T-helper 2 cell treated with Interferon-gamma antibody and Interleukin-4, amounts not matched to agents 5 μg/mL and 100 μg/mL, for 36 hours (primary cell): ENCODE measurements around the gene PLA2G10.
"Not testable (repeated sequence)": the region's sequence is repeated elsewhere in the genome, so short reads cannot be mapped to it uniquely, and the experiment has no call there.

Experiments
- DNase-seq: peaks from one replicate; pipeline ENCODE4 v3.0.0; 2021; ENCODE audit warnings: low spot score
- H3K27ac Mint-ChIP-seq: one replicate; pipeline ENCODE4 v1.8.0; 2021; ENCODE audit warnings: mild to moderate bottlenecking, mixed read lengths
- H3K27me3 Mint-ChIP-seq: one replicate; pipeline ENCODE4 v1.8.0; 2021; ENCODE audit warnings: low read depth, mixed read lengths
- H3K36me3 Mint-ChIP-seq: one replicate; pipeline ENCODE4 v1.8.0; 2021; ENCODE audit warnings: low read depth, mixed read lengths
- H3K4me1 Mint-ChIP-seq: one replicate; pipeline ENCODE4 v1.8.0; 2021; ENCODE audit warnings: low read depth, mixed read lengths
- H3K4me3 Mint-ChIP-seq: one replicate; pipeline ENCODE4 v1.8.0; 2022; ENCODE audit warnings: mild to moderate bottlenecking, moderate library complexity, mixed read lengths
- H3K9me3 Mint-ChIP-seq: one replicate; pipeline ENCODE4 v1.8.0; 2021; ENCODE audit warnings: mixed read lengths

PLA2G10 gene

DNA sequence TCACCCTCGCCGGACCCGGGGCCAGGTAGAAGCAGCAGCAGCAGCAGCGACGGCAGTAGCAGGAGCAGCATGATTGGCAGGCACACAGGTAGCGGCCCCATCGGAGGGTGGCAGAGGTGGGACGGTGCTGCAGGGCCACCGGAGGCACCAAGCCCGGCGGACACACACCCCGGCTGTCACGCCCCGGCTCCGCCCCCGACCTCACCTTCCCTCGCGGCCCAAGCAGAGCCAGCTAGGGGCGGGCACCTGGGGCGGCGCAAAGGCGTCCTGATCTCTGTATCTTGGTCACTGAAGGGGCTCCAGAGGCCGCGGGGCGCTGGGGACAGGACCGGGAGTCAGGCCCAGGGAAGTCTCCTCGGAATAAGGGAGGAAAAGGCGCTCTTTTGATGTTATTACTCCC, at the start of gene PLA2G10:
Gene PLA2G10 (minus strand): TSS at position 180 of the 400 bp plus-strand sequence. CDS start 79 bp downstream, at position 101.
- not testable (repeated sequence) for H3K27ac Mint-ChIP-seq, H3K36me3 Mint-ChIP-seq, DNase-seq, H3K4me3 Mint-ChIP-seq, H3K27me3 Mint-ChIP-seq, H3K4me1 Mint-ChIP-seq, H3K9me3 Mint-ChIP-seq

DNA sequence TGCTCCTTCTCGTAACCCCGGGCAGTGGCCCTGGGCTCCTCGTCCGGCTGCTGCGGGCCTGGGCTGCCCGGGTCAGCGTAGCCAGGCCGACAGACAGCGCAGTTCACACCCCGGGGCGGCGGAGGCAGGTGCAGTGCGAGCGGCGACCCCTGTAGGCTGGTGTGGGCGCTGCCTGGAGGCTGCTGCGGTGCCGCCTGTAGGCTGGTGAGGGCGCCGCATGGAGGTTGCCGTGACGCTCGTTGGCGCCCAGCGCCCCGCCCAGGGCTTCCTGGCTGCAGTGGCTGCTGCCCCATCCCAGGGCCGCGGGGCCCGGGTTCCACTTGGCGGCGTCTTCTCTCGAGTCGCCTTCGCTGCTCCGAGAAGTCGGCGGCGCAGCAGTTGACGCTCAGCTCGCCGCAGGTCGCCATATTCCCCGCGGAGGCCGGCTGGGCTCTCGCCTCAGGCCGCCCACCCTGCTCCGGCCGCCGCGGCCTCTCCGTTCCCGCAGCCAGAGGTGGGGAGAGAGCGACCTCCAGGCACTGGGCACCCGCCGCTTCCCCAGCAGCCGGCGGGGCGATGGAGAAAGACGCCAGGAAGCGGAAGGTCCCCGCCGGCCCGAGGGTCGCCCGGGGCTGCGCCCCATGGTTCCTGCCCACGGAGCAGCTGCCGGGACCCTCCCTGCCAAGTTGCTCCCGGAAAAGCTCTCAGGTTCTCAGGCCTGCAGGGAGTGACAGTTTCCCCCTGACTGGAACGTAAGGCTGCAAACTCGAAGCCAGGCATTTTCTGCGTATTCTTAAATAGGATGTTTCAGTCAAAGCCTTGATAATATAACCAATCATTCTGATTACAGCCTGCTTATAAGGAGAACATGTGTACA, 48.4 kb upstream of the PLA2G10 start, which contains the start of gene NPIPA2:
Gene NPIPA2 (plus strand): TSS at position 261 of the 856 bp plus-strand sequence. CDS start 5,533 bp downstream, outside the sequence.
- DNase-seq, H3K4me1 Mint-ChIP-seq, H3K4me3 Mint-ChIP-seq, H3K9me3 Mint-ChIP-seq, H3K27me3 Mint-ChIP-seq, H3K27ac Mint-ChIP-seq, H3K36me3 Mint-ChIP-seq: not testable (repeated sequence)

GRCh38 chr16:14741794-14742193, 47.7 kb upstream of the PLA2G10 start:
- not testable (repeated sequence) for H3K36me3 Mint-ChIP-seq, H3K4me3 Mint-ChIP-seq, H3K4me1 Mint-ChIP-seq, H3K27ac Mint-ChIP-seq, H3K27me3 Mint-ChIP-seq, H3K9me3 Mint-ChIP-seq, DNase-seq

DNA sequence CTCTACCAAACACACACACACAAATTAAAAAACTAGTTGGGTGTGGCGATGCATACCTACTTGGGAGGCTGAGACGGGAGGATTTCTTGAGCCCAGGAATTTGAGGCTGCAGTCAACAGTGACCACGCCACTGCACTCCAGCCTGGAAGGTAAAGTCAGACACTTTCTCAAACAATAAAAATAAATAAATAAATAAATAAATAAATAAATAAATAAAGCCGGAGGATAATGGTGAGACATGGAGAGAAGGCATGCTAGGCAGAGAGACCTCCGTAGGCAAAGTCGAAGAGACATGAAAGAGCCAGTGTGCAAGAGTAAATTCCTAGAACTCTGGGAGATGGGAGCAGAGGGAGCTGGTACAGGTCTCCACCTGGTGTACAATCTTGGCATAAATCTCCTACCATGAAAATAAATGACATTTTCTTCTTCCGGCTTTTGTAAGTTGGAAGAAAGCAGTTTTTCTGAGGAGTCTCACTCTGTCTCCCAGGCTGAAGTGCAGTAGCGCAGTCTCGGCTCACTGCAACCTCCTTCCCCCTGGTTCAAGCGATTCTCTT, 46.8 kb upstream of the PLA2G10 start:
- not testable (repeated sequence) for DNase-seq, H3K27me3 Mint-ChIP-seq, H3K27ac Mint-ChIP-seq, H3K9me3 Mint-ChIP-seq, H3K4me3 Mint-ChIP-seq, H3K4me1 Mint-ChIP-seq, H3K36me3 Mint-ChIP-seq

DNA sequence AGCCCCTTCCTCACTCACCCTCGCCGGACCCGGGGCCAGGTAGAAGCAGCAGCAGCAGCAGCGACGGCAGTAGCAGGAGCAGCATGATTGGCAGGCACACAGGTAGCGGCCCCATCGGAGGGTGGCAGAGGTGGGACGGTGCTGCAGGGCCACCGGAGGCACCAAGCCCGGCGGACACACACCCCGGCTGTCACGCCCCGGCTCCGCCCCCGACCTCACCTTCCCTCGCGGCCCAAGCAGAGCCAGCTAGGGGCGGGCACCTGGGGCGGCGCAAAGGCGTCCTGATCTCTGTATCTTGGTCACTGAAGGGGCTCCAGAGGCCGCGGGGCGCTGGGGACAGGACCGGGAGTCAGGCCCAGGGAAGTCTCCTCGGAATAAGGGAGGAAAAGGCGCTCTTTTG, 39.1 kb upstream of the PLA2G10 start:
- not testable (repeated sequence) for H3K27me3 Mint-ChIP-seq, H3K36me3 Mint-ChIP-seq, H3K27ac Mint-ChIP-seq, H3K9me3 Mint-ChIP-seq, H3K4me1 Mint-ChIP-seq, H3K4me3 Mint-ChIP-seq, DNase-seq

- H3K27me3 Mint-ChIP-seq, H3K4me1 Mint-ChIP-seq, H3K9me3 Mint-ChIP-seq, H3K36me3 Mint-ChIP-seq, H3K27ac Mint-ChIP-seq, H3K4me3 Mint-ChIP-seq, DNase-seq: not testable (repeated sequence)
Measured at GRCh38 chr16:14703156-14704011, 9.3 kb upstream of the PLA2G10 start, which contains the start of gene NPIPA3. TSS of gene NPIPA3 (plus strand) at chr16:14703411. CDS start at chr16:14708944, 5,533 bp downstream.

GRCh38 chr16:14702672-14703071, 8.6 kb upstream of the PLA2G10 start:
- not testable (repeated sequence) for H3K27me3 Mint-ChIP-seq, H3K27ac Mint-ChIP-seq, DNase-seq, H3K36me3 Mint-ChIP-seq, H3K4me1 Mint-ChIP-seq, H3K4me3 Mint-ChIP-seq, H3K9me3 Mint-ChIP-seq

DNA sequence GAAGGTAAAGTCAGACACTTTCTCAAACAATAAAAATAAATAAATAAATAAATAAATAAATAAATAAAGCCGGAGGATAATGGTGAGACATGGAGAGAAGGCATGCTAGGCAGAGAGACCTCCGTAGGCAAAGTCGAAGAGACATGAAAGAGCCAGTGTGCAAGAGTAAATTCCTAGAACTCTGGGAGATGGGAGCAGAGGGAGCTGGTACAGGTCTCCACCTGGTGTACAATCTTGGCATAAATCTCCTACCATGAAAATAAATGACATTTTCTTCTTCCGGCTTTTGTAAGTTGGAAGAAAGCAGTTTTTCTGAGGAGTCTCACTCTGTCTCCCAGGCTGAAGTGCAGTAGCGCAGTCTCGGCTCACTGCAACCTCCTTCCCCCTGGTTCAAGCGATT, 7.8 kb upstream of the PLA2G10 start:
- DNase-seq, H3K9me3 Mint-ChIP-seq, H3K27ac Mint-ChIP-seq: not testable (repeated sequence)

GRCh38 chr16:14685870-14686793, 8.0 kb downstream of the PLA2G10 start:
- not testable (repeated sequence) for H3K9me3 Mint-ChIP-seq, H3K27me3 Mint-ChIP-seq, H3K4me3 Mint-ChIP-seq

More for the DNA sequence above, 7.8 kb upstream of the PLA2G10 start:
- not testable (repeated sequence) for H3K27me3 Mint-ChIP-seq, H3K36me3 Mint-ChIP-seq, H3K4me3 Mint-ChIP-seq, H3K4me1 Mint-ChIP-seq

DNA sequence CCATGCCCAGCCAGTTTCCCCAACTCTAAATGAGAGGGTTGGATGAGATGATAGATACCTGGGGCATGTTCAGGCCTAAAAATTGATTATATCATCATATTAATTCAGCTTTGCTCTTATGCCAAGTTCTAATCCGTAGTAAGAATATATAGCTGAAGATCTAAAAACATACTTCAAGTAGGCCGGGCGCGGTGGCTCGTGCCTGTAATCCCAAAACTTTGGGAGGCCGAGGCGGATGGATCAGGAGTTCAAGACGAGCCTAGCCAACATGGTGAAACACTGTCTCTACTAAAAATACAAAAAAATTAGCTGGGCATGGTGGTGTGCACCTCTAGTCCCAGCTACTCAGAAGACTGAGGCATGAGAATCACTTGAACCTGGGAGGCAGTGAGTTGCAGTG, 12.0 kb downstream of the PLA2G10 start:
- H3K27me3 Mint-ChIP-seq, result peaks cover 2% of the 10 kb centered on the region
- no peak overlapping the region for H3K27ac Mint-ChIP-seq
- no peaks in the 10 kb centered on the region for H3K4me1 Mint-ChIP-seq
- no peaks in the 10 kb centered on the region for H3K36me3 Mint-ChIP-seq
- no peak overlapping the region for H3K4me3 Mint-ChIP-seq
- no peak for DNase-seq
- no peaks in the 10 kb centered on the region for H3K9me3 Mint-ChIP-seq

More at GRCh38 chr16:14685870-14686793, 8.0 kb downstream of the PLA2G10 start:
- not testable (repeated sequence) for H3K4me1 Mint-ChIP-seq, H3K36me3 Mint-ChIP-seq, DNase-seq, H3K27ac Mint-ChIP-seq

DNA sequence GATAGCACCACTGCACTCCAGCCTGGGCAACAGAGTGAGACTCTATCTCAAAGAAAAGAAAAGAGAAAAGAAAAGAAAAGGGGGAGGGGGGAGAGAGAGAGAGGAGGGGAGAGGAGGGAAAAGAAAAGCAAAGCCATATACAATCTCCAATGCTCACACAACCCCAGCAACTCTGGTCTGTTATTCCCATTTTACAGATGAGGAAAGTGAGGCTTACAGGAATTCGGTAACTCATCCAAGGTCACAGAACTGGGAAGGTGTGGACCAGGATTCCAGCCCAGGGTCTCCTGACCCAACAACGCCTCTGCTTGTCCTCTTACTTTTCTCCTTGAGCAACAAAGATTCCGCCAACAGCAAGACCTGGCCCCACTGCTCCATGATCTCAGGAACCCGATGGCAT, 13.0 kb downstream of the PLA2G10 start:
- Mint-ChIP-seq H3K36me3 (no peaks in the 10 kb centered on the region), H3K9me3 (no peaks in the 10 kb centered on the region), H3K27me3 (peaks cover 2% of the 10 kb centered on the region), H3K27ac (no peak overlapping the region), H3K4me3 (no peak overlapping the region), H3K4me1 (no peaks in the 10 kb centered on the region)
- DNase-seq, result no peak

DNA sequence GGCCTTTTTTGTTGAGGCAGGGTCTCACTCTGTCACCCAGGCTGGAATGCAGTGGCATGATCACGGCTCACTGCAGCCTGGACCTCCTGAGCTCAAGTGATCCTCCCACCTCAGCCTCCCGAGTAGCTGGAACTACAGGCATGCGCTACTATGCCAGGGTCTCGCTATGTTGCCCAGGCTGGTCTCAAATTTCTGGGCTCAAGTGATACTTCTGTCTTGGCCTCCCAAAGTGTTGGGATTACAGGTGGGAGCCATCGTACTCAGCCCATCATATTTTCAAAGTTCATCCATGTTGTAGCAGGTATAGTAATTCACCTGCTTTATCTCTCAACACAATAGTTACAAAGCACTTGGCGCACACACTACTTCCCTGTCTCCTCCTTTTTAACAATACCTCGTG, 13.7 kb downstream of the PLA2G10 start:
- not testable (repeated sequence) for H3K36me3 Mint-ChIP-seq, H3K27me3 Mint-ChIP-seq, H3K9me3 Mint-ChIP-seq, H3K27ac Mint-ChIP-seq, H3K4me3 Mint-ChIP-seq, DNase-seq, H3K4me1 Mint-ChIP-seq

GRCh38 chr16:14678748-14679497, 15.2 kb downstream of the PLA2G10 start:
- Mint-ChIP-seq H3K27ac (no peak overlapping the region), H3K9me3 (peaks cover 3% of the 10 kb centered on the region), H3K4me3 (no peak overlapping the region), H3K27me3 (peaks cover 2% of the 10 kb centered on the region), H3K4me1 (peaks cover 3% of the 10 kb centered on the region), H3K36me3 (no peaks in the 10 kb centered on the region)
- DNase-seq, result no peak
